Body of pancreas (tissue), 4 donors: ENCODE measurements around the gene TCAP.

Source experiments
- CTCF ChIP-seq, 7 experiments: fragments of 450-650 bp in 4 of 7; fragments of 200-600 bp in 3 of 7; sonication (generic) in 3 of 7; IDR thresholded peaks; one replicate each; pipeline ENCODE4 v1.5.1; 2016 to 2019; ENCODE audit warnings: antibody characterized with exemption in 7 of 7
- POLR2A ChIP-seq, 3 donors: fragments of 450-650 bp; IDR thresholded peaks; one replicate each; pipeline ENCODE4 v1.6.1; 2016; ENCODE audit warnings: antibody characterized with exemption in 3 of 3, mild to moderate bottlenecking in 2 of 3

- no peak for TF ChIP-seq CTCF (IDR thresholded peaks at IDR 0.05)
- no peak for TF ChIP-seq POLR2A (IDR thresholded peaks at IDR 0.05)
Observed at GRCh38 chr17:39669897-39670735, 5.0 kb downstream of the TCAP start.
